HepG2 (cell line): ENCODE measurements around the gene RNASE7. TPM values are rescaled to one million over a fixed set of nuclear protein-coding genes. Genes with fewer than 3 reads are reported as not detected.

ENCODE experiments used
- BHLHE40 ChIP-seq: IDR thresholded peaks from 2 replicates; pipeline ENCODE4 v1.6.1; 2011; ENCODE audit warnings: low read length, improper control_type of control experiment
- CBX1 ChIP-seq: IDR thresholded peaks from one replicate; pipeline ENCODE4 v1.6.1; 2016; ENCODE audit warnings: antibody characterized with exemption, low read depth
- CBX5 ChIP-seq: sonication (generic); formaldehyde crosslinking; IDR thresholded peaks from 2 replicates; pipeline ENCODE4 v1.4.0; 2020; ENCODE audit warnings: missing genetic modification reagents, borderline replicate concordance
- DPF2 ChIP-seq: sonication (generic); formaldehyde crosslinking; IDR thresholded peaks from 2 replicates; pipeline ENCODE4 v1.4.0; 2020; ENCODE audit warnings: mild to moderate bottlenecking, low read depth, missing genetic modification reagents, borderline replicate concordance
- KLF12 ChIP-seq: sonication (generic); formaldehyde crosslinking; IDR thresholded peaks from 2 replicates; pipeline ENCODE4 v1.4.0; 2020; ENCODE audit warnings: missing genetic modification reagents, borderline replicate concordance
- NKX3-1 ChIP-seq: sonication (generic); formaldehyde crosslinking; IDR thresholded peaks from 2 replicates; pipeline ENCODE4 v1.5.0; 2020; ENCODE audit warnings: missing genetic modification reagents
- PTBP1 ChIP-seq: fragments of 200-400 bp; formaldehyde crosslinking; IDR thresholded peaks from 2 replicates; pipeline ENCODE4 v1.6.1; 2018; ENCODE audit warnings: low read length, low read depth; ENCODE audit not compliant: poor library complexity, severe bottlenecking
- RFXAP ChIP-seq: sonication (generic); formaldehyde crosslinking; IDR thresholded peaks from 2 replicates; pipeline ENCODE4 v1.4.0; 2020; ENCODE audit warnings: missing genetic modification reagents, borderline replicate concordance
- TMF1 ChIP-seq: sonication (generic); formaldehyde crosslinking; IDR thresholded peaks from 2 replicates; pipeline ENCODE4 v1.8.1; 2022; ENCODE audit warnings: low read depth, missing genetic modification reagents
- ZNF121 ChIP-seq: sonication (generic); formaldehyde crosslinking; IDR thresholded peaks from 2 replicates; pipeline ENCODE4 v1.5.0; 2020; ENCODE audit warnings: mild to moderate bottlenecking, missing genetic modification reagents
- ZNF383 ChIP-seq: sonication (generic); formaldehyde crosslinking; IDR thresholded peaks from 2 replicates; pipeline ENCODE4 v1.4.0; 2020; ENCODE audit warnings: missing genetic modification reagents, mild to moderate bottlenecking, borderline replicate concordance
- ZNF615 ChIP-seq: sonication (generic); formaldehyde crosslinking; IDR thresholded peaks from 2 replicates; pipeline ENCODE4 v1.5.0; 2020; ENCODE audit warnings: mild to moderate bottlenecking, missing genetic modification reagents, borderline replicate concordance
- ZNF749 ChIP-seq: sonication (generic); formaldehyde crosslinking; IDR thresholded peaks from 2 replicates; pipeline ENCODE4 v1.8.0; 2022; ENCODE audit warnings: mild to moderate bottlenecking, missing genetic modification reagents, moderate library complexity, borderline replicate concordance
- ZNF780A ChIP-seq: sonication (generic); formaldehyde crosslinking; IDR thresholded peaks from 2 replicates; pipeline ENCODE4 v1.8.0; 2022; ENCODE audit warnings: mild to moderate bottlenecking, missing genetic modification reagents, moderate library complexity
- polyA plus RNA-seq, 8 experiments: library from polyadenylated mRNA; depleted of rRNA in 3 of 8; stranded (reverse) in 7 of 8; unstranded in 1 of 8; fragments of >200 nt; fragmentation: Illumina TruSeq in 4 of 8; extraction: Trizol in 4 of 8; gene quantifications; 2 replicates each; pipeline versions ENCODE4 v1.2.1 to v1.2.3, GENCODE V29; 2011 to 2016; ENCODE audit warnings: low read depth in 4 of 8, missing spikeins in 1 of 8, mixed read lengths in 1 of 8; ENCODE audit not compliant: insufficient read depth in 1 of 8
- total RNA-seq, 5 experiments: library from RNA; depleted of rRNA; stranded (reverse); fragments of >200 nt; fragmentation: Illumina TruSeq; extraction: Trizol; gene quantifications; 2 replicates each; pipeline ENCODE4 v1.2.3, GENCODE V29; 2016; ENCODE audit warnings: low read depth in 1 of 5
- TF ChIP-seq, protein P1 (sequence below): sonication (generic); formaldehyde crosslinking; IDR thresholded peaks from 2 replicates; pipeline ENCODE4 v1.4.0; 2020; ENCODE audit warnings: mild to moderate bottlenecking, missing genetic modification reagents
- TF ChIP-seq, protein P2 (sequence below): sonication (generic); formaldehyde crosslinking; IDR thresholded peaks from 2 replicates; pipeline ENCODE4 v1.5.1; 2020; ENCODE audit warnings: mild to moderate bottlenecking, missing genetic modification reagents
- TF ChIP-seq, protein P3 (sequence below), 2 experiments: sonication (generic) in 1 of 2; formaldehyde crosslinking in 1 of 2; IDR thresholded peaks; 2 replicates each; pipeline versions ENCODE4 v1.4.0 to v1.6.1; 2016 to 2020; ENCODE audit warnings: borderline replicate concordance in 1 of 2, low read depth in 1 of 2, mild to moderate bottlenecking in 1 of 2, missing genetic modification reagents in 1 of 2

Gene RNASE7
- total and polyA plus RNA-seq, 2 of the 13 experiments (the other 11 are each of a cell fraction or from before 2014, with no cell fraction given) = 0.04 TPM; not detected in 1

DNA sequence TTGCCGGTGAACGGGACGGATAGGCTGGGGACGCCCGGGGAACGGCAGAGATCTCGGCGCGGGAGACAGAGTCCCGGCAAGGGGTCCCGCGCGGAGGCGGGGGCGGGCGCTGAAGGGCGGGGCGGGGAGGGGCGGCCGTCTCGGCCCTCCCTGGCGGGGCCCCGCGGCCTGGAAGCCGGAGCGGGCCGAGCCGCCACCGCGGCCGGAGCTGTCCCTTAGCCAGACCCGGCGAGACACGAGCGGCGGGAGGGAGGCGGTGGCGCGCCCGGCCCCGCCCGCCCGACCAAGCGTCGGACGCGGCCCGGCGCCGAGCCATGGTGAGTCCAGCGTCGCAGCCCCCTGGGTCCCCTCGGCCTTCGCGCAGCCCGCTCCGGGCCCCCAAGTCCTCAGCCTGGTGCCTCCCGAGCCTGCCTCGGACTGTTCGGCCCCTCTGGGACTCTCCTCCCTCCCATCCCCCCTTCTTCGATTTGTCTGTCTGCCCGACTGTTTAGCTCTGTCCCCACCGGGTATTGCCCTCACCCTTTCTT, 28.0 kb downstream of the RNASE7 start, which contains the start of gene ARHGEF40 (continued):
- TF ChIP-seq BHLHE40 (no peak), RFXAP (CRISPR knock-in tag) (no peak), CBX1 (no peak), CBX5 (no peak), ZNF121 (no peak; the same call in 1 of the 2 replicates), KLF12 (no peak), TMF1 (CRISPR knock-in tag) (0 out of 2 replicates have a peak, but pooled peaks have one; percentile 83), ZNF749 (CRISPR knock-in tag) (0 out of 2 replicates have a peak, but pooled peaks have one; percentile 70), NKX3-1 (CRISPR knock-in tag) (no peak), ZNF383 (CRISPR knock-in tag) (no peak), DPF2 (0 out of 2 replicates have a peak, but pooled peaks have one; percentile 7), ZNF615 (no peak), PTBP1 (no peak), ZNF780A (CRISPR knock-in tag) (no peak)
- TF ChIP-seq, protein P1, sequence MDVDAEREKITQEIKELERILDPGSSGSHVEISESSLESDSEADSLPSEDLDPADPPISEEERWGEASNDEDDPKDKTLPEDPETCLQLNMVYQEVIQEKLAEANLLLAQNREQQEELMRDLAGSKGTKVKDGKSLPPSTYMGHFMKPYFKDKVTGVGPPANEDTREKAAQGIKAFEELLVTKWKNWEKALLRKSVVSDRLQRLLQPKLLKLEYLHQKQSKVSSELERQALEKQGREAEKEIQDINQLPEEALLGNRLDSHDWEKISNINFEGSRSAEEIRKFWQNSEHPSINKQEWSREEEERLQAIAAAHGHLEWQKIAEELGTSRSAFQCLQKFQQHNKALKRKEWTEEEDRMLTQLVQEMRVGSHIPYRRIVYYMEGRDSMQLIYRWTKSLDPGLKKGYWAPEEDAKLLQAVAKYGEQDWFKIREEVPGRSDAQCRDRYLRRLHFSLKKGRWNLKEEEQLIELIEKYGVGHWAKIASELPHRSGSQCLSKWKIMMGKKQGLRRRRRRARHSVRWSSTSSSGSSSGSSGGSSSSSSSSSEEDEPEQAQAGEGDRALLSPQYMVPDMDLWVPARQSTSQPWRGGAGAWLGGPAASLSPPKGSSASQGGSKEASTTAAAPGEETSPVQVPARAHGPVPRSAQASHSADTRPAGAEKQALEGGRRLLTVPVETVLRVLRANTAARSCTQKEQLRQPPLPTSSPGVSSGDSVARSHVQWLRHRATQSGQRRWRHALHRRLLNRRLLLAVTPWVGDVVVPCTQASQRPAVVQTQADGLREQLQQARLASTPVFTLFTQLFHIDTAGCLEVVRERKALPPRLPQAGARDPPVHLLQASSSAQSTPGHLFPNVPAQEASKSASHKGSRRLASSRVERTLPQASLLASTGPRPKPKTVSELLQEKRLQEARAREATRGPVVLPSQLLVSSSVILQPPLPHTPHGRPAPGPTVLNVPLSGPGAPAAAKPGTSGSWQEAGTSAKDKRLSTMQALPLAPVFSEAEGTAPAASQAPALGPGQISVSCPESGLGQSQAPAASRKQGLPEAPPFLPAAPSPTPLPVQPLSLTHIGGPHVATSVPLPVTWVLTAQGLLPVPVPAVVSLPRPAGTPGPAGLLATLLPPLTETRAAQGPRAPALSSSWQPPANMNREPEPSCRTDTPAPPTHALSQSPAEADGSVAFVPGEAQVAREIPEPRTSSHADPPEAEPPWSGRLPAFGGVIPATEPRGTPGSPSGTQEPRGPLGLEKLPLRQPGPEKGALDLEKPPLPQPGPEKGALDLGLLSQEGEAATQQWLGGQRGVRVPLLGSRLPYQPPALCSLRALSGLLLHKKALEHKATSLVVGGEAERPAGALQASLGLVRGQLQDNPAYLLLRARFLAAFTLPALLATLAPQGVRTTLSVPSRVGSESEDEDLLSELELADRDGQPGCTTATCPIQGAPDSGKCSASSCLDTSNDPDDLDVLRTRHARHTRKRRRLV = no peak
- TF ChIP-seq, protein P2, sequence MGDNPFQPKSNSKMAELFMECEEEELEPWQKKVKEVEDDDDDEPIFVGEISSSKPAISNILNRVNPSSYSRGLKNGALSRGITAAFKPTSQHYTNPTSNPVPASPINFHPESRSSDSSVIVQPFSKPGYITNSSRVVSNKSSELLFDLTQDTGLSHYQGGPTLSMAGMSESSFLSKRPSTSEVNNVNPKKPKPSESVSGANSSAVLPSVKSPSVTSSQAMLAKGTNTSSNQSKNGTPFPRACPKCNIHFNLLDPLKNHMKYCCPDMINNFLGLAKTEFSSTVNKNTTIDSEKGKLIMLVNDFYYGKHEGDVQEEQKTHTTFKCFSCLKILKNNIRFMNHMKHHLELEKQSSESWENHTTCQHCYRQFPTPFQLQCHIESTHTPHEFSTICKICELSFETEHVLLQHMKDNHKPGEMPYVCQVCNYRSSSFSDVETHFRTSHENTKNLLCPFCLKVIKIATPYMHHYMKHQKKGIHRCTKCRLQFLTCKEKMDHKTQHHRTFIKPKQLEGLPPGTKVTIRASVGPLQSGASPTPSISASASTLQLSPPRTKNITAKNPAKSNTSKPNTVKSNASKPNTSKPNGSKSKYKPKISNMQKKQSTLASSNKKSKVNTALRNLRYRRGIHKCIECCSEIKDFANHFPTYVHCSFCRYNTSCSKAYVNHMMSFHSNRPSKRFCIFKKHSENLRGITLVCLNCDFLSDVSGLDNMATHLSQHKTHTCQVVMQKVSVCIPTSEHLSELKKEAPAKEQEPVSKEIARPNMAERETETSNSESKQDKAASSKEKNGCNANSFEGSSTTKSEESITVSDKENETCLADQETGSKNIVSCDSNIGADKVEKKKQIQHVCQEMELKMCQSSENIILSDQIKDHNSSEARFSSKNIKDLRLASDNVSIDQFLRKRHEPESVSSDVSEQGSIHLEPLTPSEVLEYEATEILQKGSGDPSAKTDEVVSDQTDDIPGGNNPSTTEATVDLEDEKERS (CRISPR knock-in tag) = no peak
- TF ChIP-seq, protein P3, sequence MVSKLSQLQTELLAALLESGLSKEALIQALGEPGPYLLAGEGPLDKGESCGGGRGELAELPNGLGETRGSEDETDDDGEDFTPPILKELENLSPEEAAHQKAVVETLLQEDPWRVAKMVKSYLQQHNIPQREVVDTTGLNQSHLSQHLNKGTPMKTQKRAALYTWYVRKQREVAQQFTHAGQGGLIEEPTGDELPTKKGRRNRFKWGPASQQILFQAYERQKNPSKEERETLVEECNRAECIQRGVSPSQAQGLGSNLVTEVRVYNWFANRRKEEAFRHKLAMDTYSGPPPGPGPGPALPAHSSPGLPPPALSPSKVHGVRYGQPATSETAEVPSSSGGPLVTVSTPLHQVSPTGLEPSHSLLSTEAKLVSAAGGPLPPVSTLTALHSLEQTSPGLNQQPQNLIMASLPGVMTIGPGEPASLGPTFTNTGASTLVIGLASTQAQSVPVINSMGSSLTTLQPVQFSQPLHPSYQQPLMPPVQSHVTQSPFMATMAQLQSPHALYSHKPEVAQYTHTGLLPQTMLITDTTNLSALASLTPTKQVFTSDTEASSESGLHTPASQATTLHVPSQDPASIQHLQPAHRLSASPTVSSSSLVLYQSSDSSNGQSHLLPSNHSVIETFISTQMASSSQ (IDR thresholded peaks at IDR 0.05; ENCODE audit: low read depth) = no peak
- TF ChIP-seq, protein P3 (CRISPR knock-in tag; IDR thresholded peaks at IDR 0.05; ENCODE audit: borderline replicate concordance) = no peak
